Measurements from ENCODE around the gene HOXA9.
A peak's percentile ranks its signal among the peaks of the same experiment; 100 is the strongest.

Gene HOXA9

GRCh38 chr7:27124902-27125689, 40.2 kb downstream of the HOXA9 start:
- DNase-seq: no peak

- no peak for DNase-seq
Observed at GRCh38 chr7:27124096-27124901, 41.0 kb downstream of the HOXA9 start.

GRCh38 chr7:27123477-27124053, 41.8 kb downstream of the HOXA9 start:
- DNase-seq: no peak

GRCh38 chr7:27123007-27123476, 42.3 kb downstream of the HOXA9 start:
- no peak for DNase-seq

- no peak for DNase-seq
Observed at GRCh38 chr7:27122077-27122910, 43.0 kb downstream of the HOXA9 start.

- DNase-seq: no peak
Observed at GRCh38 chr7:27121684-27122076, 43.7 kb downstream of the HOXA9 start.

GRCh38 chr7:27119412-27119911, 45.9 kb downstream of the HOXA9 start:
- DNase-seq: no peak

GRCh38 chr7:27118580-27118979, 46.8 kb downstream of the HOXA9 start:
- no peak for DNase-seq

GRCh38 chr7:27117887-27118491, 47.3 kb downstream of the HOXA9 start:
- peak; percentile 58 for DNase-seq

GRCh38 chr7:27116962-27117886, 48.1 kb downstream of the HOXA9 start:
- no peak for DNase-seq

- peak; percentile 24 for DNase-seq
Observed at GRCh38 chr7:27116031-27116961, 49.0 kb downstream of the HOXA9 start.

GRCh38 chr7:27115221-27116026, 49.9 kb downstream of the HOXA9 start:
- peak; percentile 88 for DNase-seq

- no peak for DNase-seq
Observed at GRCh38 chr7:27114881-27115220, 50.5 kb downstream of the HOXA9 start.

- peak; percentile 39 for DNase-seq
Observed at GRCh38 chr7:27113991-27114769, 51.2 kb downstream of the HOXA9 start.

- peak; percentile 89 for DNase-seq
Observed at GRCh38 chr7:27112955-27113949, 52.1 kb downstream of the HOXA9 start.

Data from HCEC 1CT (cell line).